SW480 (cell line): ENCODE results near the gene HBB.
A peak's percentile ranks its signal among the peaks of the same experiment; 100 is the strongest.
"Not testable (repeated sequence)": the region's sequence is repeated elsewhere in the genome, so short reads cannot be mapped to it uniquely, and the experiment has no call there.

Experiments used
- DNase-seq: peaks from one replicate; pipeline ENCODE4 v3.0.0-alpha.2; 2016; ENCODE audit warnings: low spot score

The HBB gene

DNA sequence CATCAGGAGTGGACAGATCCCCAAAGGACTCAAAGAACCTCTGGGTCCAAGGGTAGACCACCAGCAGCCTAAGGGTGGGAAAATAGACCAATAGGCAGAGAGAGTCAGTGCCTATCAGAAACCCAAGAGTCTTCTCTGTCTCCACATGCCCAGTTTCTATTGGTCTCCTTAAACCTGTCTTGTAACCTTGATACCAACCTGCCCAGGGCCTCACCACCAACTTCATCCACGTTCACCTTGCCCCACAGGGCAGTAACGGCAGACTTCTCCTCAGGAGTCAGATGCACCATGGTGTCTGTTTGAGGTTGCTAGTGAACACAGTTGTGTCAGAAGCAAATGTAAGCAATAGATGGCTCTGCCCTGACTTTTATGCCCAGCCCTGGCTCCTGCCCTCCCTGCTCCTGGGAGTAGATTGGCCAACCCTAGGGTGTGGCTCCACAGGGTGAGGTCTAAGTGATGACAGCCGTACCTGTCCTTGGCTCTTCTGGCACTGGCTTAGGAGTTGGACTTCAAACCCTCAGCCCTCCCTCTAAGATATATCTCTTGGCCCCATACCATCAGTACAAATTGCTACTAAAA lies at the start of gene HBB:
TSS of gene HBB (minus strand) at position 340 of the 579 bp plus-strand sequence. CDS start at position 290, 50 bp downstream.
- peak; percentile 64 for DNase-seq

DNA sequence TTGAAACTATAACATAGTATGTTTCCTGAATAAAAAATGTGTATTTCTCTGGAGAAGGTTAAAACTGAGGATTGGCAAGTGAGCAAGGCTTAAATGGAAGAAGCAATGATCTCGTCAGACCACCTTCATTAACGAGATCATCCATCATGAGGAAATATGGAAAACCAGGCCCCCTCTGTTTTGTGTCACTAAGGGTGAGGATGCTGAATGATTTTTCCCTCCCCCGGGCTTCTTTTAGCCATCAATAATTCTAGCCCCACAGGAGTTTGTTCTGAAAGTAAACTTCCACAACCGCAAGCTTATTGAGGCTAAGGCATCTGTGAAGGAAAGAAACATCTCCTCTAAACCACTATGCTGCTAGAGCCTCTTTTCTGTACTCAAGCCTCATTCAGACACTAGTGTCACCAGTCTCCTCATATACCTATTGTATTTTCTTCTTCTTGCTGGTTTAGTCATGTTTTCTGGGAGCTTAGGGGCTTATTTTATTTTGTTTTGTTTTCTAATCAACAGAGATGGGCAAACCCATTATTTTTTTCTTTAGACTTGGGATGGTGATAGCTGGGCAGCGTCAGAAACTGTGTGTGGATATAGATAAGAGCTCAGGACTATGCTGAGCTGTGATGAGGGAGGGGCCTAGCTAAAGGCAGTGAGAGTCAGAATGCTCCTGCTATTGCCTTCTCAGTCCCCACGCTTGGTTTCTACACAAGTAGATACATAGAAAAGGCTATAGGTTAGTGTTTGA lies 48.7 kb upstream of the HBB start:
- no peak for DNase-seq

DNA sequence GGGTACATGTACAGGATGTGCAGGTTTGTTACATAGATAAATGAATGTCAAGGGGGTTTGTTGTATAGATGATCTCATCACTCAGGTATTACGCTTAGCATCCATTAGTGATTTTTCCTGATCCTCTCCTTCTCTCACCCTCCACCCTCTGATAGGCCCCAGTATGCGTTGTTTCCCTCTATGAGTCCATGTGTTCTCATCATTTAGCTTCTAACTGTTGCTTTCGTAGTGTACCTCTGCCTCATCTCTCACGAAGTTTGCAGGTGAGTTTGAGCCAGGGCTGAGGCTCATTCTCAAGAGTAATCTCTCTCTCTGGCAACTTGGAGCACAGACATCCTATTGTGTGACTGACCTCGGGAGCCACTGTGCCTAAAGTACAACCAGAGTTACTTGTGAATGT lies 47.5 kb upstream of the HBB start:
- DNase-seq, result no peak

DNA sequence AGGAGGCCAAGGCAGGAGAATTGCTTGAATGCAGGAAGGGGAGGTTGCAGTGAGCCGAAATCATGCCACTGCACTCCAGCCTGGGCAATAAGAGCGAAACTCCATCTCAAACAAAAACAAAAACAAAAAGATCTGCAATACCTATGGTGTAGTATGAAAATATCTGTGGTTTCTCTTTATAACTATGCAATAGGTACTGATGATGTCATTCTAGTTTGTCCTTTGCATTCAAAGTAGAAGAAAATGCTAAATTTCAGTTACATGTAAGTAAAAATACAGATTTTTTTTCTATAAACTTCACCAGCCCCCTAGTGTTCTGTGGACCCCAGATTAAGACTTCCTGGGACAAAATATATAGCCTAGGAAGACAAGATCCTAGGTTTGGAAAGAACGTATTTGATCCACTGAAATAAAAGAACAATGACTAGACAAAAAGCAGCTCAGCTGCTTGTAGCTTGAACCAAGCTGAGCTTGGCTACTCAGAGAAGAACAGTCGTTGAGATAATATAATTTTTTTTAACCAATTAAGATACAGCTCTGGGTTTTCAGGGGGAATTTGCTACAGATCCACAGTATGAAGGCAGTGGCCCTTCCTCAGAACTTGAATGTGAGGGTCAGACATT lies 45.6 kb upstream of the HBB start:
- no peak for DNase-seq

DNA sequence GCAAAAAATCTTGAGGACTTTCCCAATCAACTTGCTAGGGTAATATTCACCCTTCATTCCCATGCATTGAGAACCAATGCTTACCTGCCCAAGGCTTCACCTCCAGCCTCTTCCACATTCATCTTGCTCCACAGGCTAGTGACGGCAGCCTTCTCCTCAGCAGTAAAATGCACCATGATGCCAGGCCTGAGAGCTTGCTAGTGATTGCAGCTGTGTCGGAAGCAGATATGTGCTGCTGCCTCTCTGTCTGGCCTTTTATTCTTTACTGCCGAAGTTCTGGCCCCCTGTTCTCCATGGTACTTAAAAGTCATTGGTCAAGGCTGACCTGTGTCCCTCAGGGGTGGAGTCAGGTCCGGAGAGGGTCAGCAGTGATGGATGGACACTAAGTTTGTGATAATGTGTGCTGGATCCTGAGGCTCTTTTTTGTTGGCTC lies 42.9 kb upstream of the HBB start, which contains the start of gene HBE1:
TSS of gene HBE1 (minus strand) at position 231 of the 433 bp plus-strand sequence. CDS start at position 176, 55 bp downstream.
- no peak for DNase-seq

DNA sequence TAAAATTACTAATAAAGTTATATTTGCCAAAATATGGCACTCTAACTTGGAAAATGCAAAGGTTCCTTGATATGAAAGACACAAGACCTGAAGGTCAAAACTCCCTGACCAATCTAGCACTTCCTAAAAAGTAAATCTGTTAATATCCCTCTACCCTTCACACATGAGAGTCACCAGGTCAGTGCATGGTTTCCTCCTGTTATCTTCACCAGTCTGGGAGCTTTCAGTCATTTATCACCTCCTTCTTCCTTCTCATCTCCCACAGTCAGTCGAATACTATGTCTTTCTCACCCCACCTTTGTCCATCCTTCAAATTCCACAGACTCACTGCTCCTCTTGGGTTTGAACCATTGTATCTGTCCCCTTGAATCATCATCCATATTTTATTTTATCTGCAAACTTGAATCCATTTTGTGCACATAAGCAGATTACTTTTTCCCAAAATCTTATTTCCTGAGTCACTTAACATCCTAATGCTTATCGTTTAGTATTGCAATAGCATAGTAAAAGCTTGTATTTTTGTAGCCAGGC lies 40.2 kb upstream of the HBB start:
- no peak for DNase-seq

DNA sequence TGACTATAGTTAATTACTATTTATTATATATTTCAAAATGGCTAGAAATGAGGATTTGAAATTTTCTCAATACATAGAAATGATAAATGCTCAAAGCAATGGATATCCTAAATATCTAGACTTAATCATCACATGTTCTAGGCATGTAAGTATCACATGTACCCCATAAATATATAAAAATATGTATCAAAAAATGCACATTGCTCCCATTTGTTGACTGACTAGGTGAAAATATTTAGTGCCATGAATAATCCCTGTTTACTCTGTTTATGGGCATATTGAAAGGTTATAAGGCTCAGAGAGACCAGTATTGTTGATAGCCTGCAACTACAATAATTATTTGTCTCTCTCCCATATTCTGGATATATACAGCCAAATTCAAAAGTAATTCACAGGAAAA lies 39.7 kb upstream of the HBB start:
- DNase-seq, result no peak

DNA sequence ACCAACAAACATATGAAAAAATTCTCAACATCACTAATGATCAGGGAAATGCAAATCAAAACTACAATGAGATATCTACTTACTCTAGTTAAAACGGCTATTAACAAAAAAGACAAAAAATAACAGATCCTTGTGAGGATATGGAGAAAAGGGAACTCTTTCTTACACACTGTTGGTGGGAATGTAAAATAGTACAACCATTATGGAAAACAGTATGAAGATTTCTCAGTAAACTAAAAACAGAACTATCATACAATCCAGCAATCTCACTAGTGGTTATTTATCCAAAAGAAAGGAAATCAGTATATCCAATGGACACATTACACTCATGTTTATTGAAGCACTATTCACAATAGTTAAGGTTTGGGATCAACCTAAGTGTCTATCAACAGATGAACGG lies 39.0 kb upstream of the HBB start:
- DNase-seq, result no peak

DNA sequence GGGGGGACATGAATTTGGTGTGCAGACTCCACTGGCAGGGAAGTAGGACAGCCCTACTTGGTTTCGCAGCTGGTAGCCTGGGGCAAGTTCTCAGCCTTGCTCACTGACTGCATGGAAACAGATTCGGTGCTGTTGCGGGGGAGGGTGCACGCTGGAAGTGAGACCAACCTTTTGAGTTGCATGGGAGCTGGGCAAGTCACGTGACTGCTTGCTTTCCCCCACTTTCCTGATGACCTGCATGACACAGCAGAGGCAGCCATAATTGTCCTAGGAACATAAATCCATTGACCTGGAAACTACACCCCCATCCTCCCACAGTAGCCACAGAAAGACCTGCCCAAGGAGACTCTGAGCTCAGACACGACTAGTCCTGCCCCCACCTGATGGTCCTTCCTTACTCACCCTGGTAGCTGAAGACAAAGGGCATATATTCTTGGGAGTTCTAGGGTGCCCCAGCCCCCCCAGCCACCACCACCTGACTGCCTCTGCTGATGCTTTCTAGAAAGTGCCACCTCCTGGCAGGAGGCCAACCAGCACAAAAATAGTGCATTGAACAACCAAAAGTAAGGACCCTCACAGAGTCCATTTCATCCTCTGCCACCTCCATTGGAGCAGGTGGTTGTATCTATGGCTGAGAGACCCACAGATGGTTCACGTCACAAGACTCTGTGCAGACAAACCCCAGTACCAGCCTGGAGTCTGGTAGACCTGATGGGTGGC lies 31.8 kb upstream of the HBB start:
- DNase-seq, result no peak

DNA sequence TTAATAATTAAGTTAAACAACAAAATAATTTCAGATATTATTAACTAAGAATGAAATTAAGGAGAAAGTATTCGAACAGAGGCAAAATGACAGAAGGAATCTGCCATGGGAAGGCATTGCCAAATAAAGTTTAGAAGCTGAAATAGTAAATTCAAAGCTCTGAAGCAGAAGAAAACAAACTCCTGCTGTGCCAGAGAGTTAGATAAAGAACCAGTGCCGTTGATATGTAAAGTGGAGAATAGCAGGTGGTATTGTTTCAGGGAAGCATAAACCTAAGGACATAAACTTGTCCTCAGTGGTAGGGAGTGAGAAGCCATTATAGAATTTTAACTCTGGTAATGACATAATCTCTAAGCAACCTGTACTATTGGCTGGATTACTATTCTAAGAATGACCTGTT lies 30.4 kb upstream of the HBB start:
- DNase-seq, result no peak

DNA sequence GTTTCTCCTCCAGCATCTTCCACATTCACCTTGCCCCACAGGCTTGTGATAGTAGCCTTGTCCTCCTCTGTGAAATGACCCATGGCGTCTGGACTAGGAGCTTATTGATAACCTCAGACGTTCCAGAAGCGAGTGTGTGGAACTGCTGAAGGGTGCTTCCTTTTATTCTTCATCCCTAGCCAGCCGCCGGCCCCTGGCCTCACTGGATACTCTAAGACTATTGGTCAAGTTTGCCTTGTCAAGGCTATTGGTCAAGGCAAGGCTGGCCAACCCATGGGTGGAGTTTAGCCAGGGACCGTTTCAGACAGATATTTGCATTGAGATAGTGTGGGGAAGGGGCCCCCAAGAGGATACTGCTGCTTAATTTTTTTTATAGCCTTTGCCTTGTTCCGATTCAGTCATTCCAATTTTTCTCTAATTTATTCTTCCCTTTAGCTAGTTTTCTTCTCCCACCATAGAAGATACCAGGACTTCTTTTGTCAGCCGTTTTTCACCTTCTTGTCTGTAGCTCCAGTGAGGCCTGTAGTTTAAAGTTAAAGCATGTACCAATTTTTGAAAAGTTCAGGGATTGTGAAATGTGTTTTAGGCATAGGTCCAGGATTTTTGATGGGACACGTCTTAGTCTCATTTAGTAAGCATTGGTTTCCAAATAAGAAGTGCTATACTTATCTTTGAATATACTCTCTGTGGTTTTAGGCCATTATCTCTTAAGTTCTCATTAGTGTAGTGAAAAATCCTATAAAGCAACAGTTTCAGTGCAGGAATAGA lies 28.0 kb upstream of the HBB start, which contains the start of gene HBG2:
TSS of gene HBG2 (minus strand) at position 136 of the 768 bp plus-strand sequence. CDS start at position 83, 53 bp downstream.
- DNase-seq, result not testable (repeated sequence)

DNA sequence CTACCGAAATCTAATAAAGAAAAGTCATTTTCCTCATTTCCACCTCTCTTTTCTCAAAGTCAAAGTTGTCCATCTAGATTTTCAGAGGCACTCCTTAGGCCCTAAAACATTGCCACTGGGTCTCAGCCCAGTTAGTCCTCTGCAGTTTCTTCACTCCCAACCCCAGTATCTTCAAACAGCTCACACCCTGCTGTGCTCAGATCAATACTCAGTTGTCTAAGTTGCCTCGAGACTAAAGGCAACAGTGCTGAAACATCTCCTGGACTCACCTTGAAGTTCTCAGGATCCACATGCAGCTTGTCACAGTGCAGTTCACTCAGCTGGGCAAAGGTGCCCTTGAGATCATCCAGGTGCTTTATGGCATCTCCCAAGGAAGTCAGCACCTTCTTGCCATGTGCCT lies 27.2 kb upstream of the HBB start:
- DNase-seq, result not testable (repeated sequence)

DNA sequence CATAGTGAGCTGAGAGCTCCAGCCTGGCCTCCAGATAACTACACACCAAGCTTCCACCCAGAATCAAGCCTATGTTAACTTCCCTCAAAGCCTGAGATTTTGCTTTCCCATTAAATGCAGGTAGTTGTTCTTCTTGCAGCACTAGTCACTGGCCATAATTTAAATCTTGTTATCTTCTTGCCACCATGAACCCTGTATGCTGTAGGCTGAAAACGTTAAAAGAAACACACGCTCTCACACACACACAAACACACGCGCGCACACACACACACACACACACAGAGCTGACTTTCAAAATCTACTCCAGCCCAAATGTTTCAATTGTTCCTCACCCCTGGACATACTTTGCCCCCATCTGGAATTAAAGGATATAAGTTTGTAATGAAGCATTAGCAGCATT lies 26.6 kb upstream of the HBB start:
- DNase-seq, result not testable (repeated sequence)

DNA sequence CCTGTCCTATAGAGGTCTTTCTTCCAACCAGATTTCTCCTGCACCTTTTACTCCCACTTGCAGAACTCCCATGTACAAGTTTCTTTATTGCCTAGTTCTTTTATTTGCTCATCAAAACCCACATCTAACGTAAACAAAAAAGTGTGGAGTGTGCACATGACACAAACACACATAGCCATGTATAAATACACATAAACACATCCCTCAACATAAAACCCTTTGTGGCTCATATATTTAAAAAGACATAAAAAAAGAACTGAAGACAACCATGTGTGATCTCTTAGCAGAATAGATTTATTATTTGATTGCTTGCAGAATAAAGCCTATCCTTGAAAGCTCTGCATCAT lies 26.0 kb upstream of the HBB start:
- DNase-seq, result no peak

DNA sequence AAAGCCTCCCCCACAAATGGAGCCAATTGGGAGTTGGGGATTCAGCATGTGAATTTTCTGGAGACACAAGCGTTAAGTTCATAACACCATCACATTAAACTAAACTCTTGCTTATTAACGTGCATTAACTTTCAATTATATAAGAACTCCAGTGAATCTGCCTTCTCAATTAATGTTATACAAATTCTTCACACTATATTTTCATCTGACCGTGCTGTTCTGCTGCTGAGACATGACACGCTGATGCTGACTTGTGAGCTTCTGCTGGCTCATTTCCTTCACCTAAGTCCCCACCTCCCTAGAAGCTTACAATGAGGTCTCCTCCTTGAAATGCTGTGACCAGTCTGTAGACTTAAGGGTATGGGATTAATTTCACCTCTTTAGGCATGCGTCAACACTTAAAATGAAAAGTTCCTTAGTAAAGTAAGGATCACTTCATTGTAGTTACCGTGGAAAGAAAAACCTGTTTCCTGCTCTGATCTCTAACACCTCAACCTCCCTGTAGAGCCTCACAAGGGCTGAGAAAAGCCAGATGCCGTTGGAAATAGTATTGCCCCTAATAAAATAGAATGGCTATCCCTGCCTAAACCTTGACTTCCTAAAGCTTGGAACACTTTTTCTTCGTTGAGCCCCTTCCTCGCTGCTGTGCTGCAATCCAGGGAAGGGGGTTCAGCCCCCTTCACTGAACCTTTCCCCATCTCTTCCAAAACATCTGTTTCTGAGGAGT lies 25.5 kb upstream of the HBB start:
- no peak for DNase-seq

DNA sequence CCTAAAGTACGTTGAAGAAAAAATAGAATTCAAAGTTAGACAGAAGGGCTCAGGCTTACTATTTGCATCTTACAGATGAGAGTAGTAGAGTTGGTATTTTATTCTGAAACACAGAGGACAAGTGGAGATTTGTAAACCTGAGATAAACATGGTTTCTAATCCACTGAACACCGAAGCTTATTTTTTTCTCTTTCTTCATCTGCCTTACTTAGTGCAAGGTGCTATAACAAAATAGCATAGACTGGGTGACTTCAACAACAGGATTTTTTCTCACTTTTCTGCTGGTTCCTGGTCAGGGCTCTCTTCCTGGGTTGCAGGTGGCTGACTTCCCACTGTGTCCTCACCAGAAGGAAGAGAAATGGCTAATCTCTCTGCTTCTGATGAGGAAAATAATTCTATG lies 24.9 kb upstream of the HBB start:
- no peak for DNase-seq

DNA sequence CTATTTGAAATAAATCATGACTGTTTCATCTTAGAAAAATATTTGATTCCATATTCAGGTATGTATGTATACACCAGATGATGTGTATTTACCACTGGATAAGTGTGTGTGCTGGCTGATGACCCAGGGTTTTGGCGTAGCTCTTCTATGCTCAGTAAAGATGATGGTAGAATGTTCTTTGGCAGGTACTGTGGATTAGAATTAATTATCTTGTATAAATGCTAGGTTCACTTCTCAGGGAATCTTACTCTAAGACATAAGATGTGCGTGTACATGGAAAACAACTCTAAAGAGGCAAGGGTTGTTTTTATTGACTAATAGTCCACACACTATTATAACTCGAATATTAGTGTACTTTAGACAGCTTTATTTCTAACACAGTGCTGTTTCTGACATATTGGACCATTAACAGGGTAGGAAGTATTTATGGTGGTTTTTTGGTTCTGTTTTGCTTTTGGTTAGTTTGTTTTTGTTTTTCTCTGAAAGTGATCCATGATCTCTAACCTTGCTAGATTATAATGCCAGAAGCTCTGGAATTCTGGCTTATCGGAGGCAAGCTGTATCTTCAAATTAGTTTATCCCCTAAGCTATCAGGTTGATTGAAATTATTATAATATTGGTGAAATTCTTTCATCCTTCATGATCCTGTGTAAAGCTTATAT lies 23.8 kb upstream of the HBB start:
- DNase-seq, result no peak

DNA sequence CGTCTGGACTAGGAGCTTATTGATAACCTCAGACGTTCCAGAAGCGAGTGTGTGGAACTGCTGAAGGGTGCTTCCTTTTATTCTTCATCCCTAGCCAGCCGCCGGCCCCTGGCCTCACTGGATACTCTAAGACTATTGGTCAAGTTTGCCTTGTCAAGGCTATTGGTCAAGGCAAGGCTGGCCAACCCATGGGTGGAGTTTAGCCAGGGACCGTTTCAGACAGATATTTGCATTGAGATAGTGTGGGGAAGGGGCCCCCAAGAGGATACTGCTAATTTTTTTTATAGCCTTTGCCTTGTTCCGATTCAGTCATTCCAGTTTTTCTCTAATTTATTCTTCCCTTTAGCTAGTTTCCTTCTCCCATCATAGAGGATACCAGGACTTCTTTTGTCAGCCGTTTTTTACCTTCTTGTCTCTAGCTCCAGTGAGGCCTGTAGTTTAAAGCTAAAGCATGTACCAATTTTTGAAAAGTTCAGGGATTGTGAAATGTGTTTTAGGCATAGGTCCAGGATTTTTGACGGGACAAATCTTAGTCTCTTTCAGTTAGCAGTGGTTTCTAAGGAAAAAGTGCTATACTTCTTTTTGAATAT lies 23.0 kb upstream of the HBB start, which contains the start of gene HBG1:
TSS of gene HBG1 (minus strand) at position 51 of the 590 bp plus-strand sequence. CDS start 53 bp downstream, outside the sequence.
- DNase-seq, result not testable (repeated sequence)

DNA sequence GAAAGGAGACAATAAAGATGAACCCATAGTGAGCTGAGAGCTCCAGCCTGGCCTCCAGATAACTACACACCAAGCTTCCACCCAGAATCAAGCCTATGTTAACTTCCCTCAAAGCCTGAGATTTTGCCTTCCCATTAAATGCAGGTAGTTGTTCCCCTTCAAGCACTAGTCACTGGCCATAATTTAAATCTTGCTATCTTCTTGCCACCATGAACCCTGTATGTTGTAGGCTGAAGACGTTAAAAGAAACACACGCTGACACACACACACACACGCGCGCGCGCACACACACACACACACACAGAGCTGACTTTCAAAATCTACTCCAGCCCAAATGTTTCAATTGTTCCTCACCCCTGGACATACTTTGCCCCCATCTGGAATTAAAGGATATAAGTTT lies 21.6 kb upstream of the HBB start:
- DNase-seq, result not testable (repeated sequence)
